HEK293 (cell line): ENCODE measurements around the gene DSCAML1.

Experiments
- CTCF ChIA-PET: fragments of 350-600 bp; formaldehyde crosslinking; extraction: SDS; loops from one replicate; lab custom pipeline; 2021; ENCODE audit warnings: antibody characterized with exemption; lab: Yijun Ruan, JAX
- POLR2A ChIA-PET: fragments of 300-600 bp; formaldehyde crosslinking; extraction: SDS; loops from one replicate; lab custom pipeline; 2020; ENCODE audit warnings: antibody characterized with exemption, inconsistent platforms; lab: Yijun Ruan, JAX
- H3K27ac ChIP-seq: fragments of 200-500 bp; sonication (Bioruptor generic); 2 replicates; pipeline ENCODE4 v1.5.1; 2014; ENCODE audit warnings: low read depth, low read length, control low read depth, inconsistent platforms; ENCODE audit errors: extremely low read depth
- H3K36me3 ChIP-seq, 2 experiments: fragments of 200-500 bp in 1 of 2; sonication (Bioruptor generic) in 1 of 2; 1 replicate in 1 of 2; 2 replicates in 1 of 2; pipeline ENCODE4 v1.5.1; 2014 to 2017; ENCODE audit warnings: inconsistent platforms in 2 of 2, low read length in 2 of 2; ENCODE audit not compliant: control insufficient read depth in 2 of 2, insufficient read depth in 1 of 2
- H3K4me1 ChIP-seq: fragments of 200-500 bp; sonication (Bioruptor generic); 2 replicates; pipeline ENCODE4 v1.5.1; 2014; ENCODE audit warnings: mild to moderate bottlenecking, low read length, inconsistent platforms; ENCODE audit not compliant: control insufficient read depth, insufficient read depth
- H3K4me3 ChIP-seq: 2 replicates; pipeline ENCODE4 v1.5.1; 2011; ENCODE audit warnings: low read depth, mild to moderate bottlenecking, control low read depth, low read length, moderate library complexity
- H3K9me3 ChIP-seq: fragments of 200-500 bp; sonication (Bioruptor generic); 2 replicates; pipeline ENCODE4 v1.5.1; 2014; ENCODE audit warnings: low read depth, low read length, inconsistent platforms; ENCODE audit not compliant: control insufficient read depth, insufficient read depth
- BCL11A ChIP-seq: fragments of 450-650 bp; formaldehyde crosslinking; IDR thresholded peaks from 2 replicates; pipeline ENCODE4 v1.5.1; 2016; ENCODE audit warnings: low read depth, missing biosample characterization, missing genetic modification characterization
- GLIS1 ChIP-seq: fragments of 450-650 bp; formaldehyde crosslinking; IDR thresholded peaks from 2 replicates; pipeline ENCODE4 v1.5.1; 2016; ENCODE audit warnings: missing biosample characterization, missing genetic modification characterization
- GLIS2 ChIP-seq: fragments of 450-650 bp; formaldehyde crosslinking; IDR thresholded peaks from 2 replicates; pipeline ENCODE4 v1.5.1; 2016; ENCODE audit warnings: missing biosample characterization, missing genetic modification characterization
- KLF10 ChIP-seq: fragments of 450-650 bp; IDR thresholded peaks from 2 replicates; pipeline ENCODE4 v1.5.1; 2018; ENCODE audit warnings: missing biosample characterization, mild to moderate bottlenecking, missing genetic modification characterization
- KLF7 ChIP-seq: fragments of 450-650 bp; formaldehyde crosslinking; IDR thresholded peaks from 2 replicates; pipeline ENCODE4 v1.5.1; 2016; ENCODE audit warnings: missing biosample characterization, missing genetic modification characterization, borderline replicate concordance
- KLF8 ChIP-seq: fragments of 450-650 bp; formaldehyde crosslinking; IDR thresholded peaks from 2 replicates; pipeline ENCODE4 v1.5.1; 2016; ENCODE audit warnings: missing biosample characterization, missing genetic modification characterization
- SCRT1 ChIP-seq: fragments of 450-650 bp; formaldehyde crosslinking; IDR thresholded peaks from 2 replicates; pipeline ENCODE4 v1.5.1; 2016; ENCODE audit warnings: missing biosample characterization, missing genetic modification characterization, borderline replicate concordance
- ZNF175 ChIP-seq: fragments of 450-650 bp; formaldehyde crosslinking; IDR thresholded peaks from 2 replicates; pipeline ENCODE4 v1.5.1; 2016; ENCODE audit warnings: missing biosample characterization, missing genetic modification characterization
- ZNF350 ChIP-seq: fragments of 450-650 bp; formaldehyde crosslinking; IDR thresholded peaks from 2 replicates; pipeline ENCODE4 v1.5.0; 2017; ENCODE audit warnings: missing biosample characterization, mild to moderate bottlenecking, missing genetic modification characterization
- ZNF366 ChIP-seq: fragments of 450-650 bp; formaldehyde crosslinking; conservative IDR thresholded peaks from 2 replicates; pipeline ENCODE4 v1.5.1; 2016; ENCODE audit warnings: missing biosample characterization, missing genetic modification characterization
- ZNF404 ChIP-seq: fragments of 450-650 bp; formaldehyde crosslinking; IDR thresholded peaks from 2 replicates; pipeline ENCODE4 v1.5.1; 2017; ENCODE audit warnings: missing biosample characterization, missing genetic modification characterization
- ZNF510 ChIP-seq: fragments of 450-650 bp; formaldehyde crosslinking; IDR thresholded peaks from 2 replicates; pipeline ENCODE4 v1.5.1; 2018; ENCODE audit warnings: mild to moderate bottlenecking, missing genetic modification characterization, missing biosample characterization; ENCODE audit not compliant: insufficient replicate concordance
- ZNF530 ChIP-seq: fragments of 450-650 bp; formaldehyde crosslinking; IDR thresholded peaks from 2 replicates; pipeline ENCODE4 v1.5.1; 2016; ENCODE audit warnings: low read depth, missing biosample characterization, missing genetic modification characterization
- ZNF600 ChIP-seq: fragments of 450-650 bp; formaldehyde crosslinking; IDR thresholded peaks from 2 replicates; pipeline ENCODE4 v1.5.1; 2016; ENCODE audit warnings: missing biosample characterization, missing genetic modification characterization
- ZNF658 ChIP-seq: fragments of 450-650 bp; formaldehyde crosslinking; IDR thresholded peaks from 2 replicates; pipeline ENCODE4; 2016; ENCODE audit warnings: missing biosample characterization, missing genetic modification characterization
- ZSCAN30 ChIP-seq: fragments of 450-650 bp; IDR thresholded peaks from 2 replicates; pipeline ENCODE4 v1.5.1; 2018; ENCODE audit warnings: missing biosample characterization, mild to moderate bottlenecking, missing genetic modification characterization, moderate library complexity
- TF ChIP-seq, protein P1 (sequence below): fragments of 450-650 bp; formaldehyde crosslinking; IDR thresholded peaks from 2 replicates; pipeline ENCODE4 v1.5.1; 2016; ENCODE audit warnings: missing biosample characterization, missing genetic modification characterization
- TF ChIP-seq, protein P2 (sequence below): fragments of 450-650 bp; formaldehyde crosslinking; IDR thresholded peaks from 2 replicates; pipeline ENCODE4 v1.5.1; 2016; ENCODE audit warnings: missing biosample characterization, missing genetic modification characterization
- TF ChIP-seq, protein P3 (sequence below): fragments of 450-650 bp; formaldehyde crosslinking; IDR thresholded peaks from 2 replicates; pipeline ENCODE4 v1.5.1; 2017; ENCODE audit warnings: missing biosample characterization, missing genetic modification characterization
- TF ChIP-seq, protein P4 (sequence below): fragments of 450-650 bp; formaldehyde crosslinking; IDR thresholded peaks from 2 replicates; pipeline ENCODE4 v1.5.1; 2016; ENCODE audit warnings: missing biosample characterization, missing genetic modification characterization
- TF ChIP-seq, protein P5 (sequence below): fragments of 450-650 bp; formaldehyde crosslinking; IDR thresholded peaks from 2 replicates; pipeline ENCODE4 v1.5.1; 2017; ENCODE audit warnings: missing biosample characterization, missing genetic modification characterization
- TF ChIP-seq, protein P6 (sequence below): fragments of 450-650 bp; IDR thresholded peaks from 2 replicates; pipeline ENCODE4 v1.5.1; 2018; ENCODE audit warnings: missing biosample characterization, mild to moderate bottlenecking, missing genetic modification characterization

Gene DSCAML1

DNA sequence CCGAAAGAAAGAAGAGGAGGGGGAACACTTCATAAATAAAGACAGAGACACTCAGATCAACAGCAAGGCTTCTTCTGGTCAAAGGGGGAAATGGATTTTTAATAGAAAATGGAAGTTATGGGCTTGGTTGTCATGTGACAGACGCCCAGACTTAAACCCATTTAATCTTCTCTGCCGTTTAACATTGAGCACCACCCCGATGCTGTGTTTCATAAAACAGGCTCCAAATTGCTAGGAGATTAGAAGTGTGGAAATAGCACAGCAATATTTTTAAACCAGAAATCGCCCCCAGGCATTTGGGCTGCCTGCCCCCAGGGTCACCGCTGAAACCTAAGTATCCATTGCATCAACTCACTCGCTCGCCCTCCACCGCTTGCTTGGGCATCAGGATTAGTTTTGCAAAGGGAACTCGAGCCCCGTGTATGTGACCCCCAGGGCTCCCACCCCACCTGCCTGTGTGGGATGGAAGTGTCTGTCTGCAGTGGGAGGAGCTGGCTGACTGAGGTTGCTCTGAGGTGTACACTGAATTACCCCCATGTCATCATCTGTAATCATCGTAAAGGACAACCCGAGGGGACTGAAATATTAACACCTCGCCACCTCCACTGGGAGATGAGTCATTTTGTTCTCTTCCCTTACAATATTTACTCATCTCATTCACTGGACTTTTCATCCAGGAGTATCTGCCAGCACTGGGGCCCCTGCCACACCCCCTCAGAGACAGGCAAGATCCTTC, 10.7 kb downstream of the DSCAML1 start (continued):
- TF ChIP-seq, protein P1, sequence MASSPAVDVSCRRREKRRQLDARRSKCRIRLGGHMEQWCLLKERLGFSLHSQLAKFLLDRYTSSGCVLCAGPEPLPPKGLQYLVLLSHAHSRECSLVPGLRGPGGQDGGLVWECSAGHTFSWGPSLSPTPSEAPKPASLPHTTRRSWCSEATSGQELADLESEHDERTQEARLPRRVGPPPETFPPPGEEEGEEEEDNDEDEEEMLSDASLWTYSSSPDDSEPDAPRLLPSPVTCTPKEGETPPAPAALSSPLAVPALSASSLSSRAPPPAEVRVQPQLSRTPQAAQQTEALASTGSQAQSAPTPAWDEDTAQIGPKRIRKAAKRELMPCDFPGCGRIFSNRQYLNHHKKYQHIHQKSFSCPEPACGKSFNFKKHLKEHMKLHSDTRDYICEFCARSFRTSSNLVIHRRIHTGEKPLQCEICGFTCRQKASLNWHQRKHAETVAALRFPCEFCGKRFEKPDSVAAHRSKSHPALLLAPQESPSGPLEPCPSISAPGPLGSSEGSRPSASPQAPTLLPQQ (tag by site-specific recombination), result 0 out of 2 replicates have a peak, but pooled peaks have one; percentile 16
- TF ChIP-seq ZNF600 (tag by site-specific recombination) (0 out of 2 replicates have a peak, but pooled peaks have one; percentile 36), BCL11A (tag by site-specific recombination) (no peak), GLIS2 (tag by site-specific recombination) (peak; percentile 38; the same call in 1 of the 2 replicates), ZNF658 (tag by site-specific recombination) (no peak), KLF7 (tag by site-specific recombination) (no peak), ZNF366 (tag by site-specific recombination) (no peak), ZNF350 (tag by site-specific recombination) (no peak), KLF10 (tag by site-specific recombination) (0 out of 2 replicates have a peak, but pooled peaks have one; percentile 30), GLIS1 (tag by site-specific recombination) (peak; percentile 92)
- TF ChIP-seq, protein P2, sequence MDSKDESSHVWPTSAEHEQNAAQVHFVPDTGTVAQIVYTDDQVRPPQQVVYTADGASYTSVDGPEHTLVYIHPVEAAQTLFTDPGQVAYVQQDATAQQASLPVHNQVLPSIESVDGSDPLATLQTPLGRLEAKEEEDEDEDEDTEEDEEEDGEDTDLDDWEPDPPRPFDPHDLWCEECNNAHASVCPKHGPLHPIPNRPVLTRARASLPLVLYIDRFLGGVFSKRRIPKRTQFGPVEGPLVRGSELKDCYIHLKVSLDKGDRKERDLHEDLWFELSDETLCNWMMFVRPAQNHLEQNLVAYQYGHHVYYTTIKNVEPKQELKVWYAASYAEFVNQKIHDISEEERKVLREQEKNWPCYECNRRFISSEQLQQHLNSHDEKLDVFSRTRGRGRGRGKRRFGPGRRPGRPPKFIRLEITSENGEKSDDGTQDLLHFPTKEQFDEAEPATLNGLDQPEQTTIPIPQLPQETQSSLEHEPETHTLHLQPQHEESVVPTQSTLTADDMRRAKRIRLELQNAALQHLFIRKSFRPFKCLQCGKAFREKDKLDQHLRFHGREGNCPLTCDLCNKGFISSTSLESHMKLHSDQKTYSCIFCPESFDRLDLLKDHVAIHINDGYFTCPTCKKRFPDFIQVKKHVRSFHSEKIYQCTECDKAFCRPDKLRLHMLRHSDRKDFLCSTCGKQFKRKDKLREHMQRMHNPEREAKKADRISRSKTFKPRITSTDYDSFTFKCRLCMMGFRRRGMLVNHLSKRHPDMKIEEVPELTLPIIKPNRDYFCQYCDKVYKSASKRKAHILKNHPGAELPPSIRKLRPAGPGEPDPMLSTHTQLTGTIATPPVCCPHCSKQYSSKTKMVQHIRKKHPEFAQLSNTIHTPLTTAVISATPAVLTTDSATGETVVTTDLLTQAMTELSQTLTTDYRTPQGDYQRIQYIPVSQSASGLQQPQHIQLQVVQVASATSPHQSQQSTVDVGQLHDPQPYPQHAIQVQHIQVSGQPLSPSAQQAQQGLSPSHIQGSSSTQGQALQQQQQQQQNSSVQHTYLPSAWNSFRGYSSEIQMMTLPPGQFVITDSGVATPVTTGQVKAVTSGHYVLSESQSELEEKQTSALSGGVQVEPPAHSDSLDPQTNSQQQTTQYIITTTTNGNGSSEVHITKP (tag by site-specific recombination), result peak; percentile 95
- TF ChIP-seq, protein P3, sequence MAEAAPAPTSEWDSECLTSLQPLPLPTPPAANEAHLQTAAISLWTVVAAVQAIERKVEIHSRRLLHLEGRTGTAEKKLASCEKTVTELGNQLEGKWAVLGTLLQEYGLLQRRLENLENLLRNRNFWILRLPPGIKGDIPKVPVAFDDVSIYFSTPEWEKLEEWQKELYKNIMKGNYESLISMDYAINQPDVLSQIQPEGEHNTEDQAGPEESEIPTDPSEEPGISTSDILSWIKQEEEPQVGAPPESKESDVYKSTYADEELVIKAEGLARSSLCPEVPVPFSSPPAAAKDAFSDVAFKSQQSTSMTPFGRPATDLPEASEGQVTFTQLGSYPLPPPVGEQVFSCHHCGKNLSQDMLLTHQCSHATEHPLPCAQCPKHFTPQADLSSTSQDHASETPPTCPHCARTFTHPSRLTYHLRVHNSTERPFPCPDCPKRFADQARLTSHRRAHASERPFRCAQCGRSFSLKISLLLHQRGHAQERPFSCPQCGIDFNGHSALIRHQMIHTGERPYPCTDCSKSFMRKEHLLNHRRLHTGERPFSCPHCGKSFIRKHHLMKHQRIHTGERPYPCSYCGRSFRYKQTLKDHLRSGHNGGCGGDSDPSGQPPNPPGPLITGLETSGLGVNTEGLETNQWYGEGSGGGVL (tag by site-specific recombination), result peak; percentile 67
- TF ChIP-seq, protein P4, sequence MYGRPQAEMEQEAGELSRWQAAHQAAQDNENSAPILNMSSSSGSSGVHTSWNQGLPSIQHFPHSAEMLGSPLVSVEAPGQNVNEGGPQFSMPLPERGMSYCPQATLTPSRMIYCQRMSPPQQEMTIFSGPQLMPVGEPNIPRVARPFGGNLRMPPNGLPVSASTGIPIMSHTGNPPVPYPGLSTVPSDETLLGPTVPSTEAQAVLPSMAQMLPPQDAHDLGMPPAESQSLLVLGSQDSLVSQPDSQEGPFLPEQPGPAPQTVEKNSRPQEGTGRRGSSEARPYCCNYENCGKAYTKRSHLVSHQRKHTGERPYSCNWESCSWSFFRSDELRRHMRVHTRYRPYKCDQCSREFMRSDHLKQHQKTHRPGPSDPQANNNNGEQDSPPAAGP (tag by site-specific recombination), result 0 out of 2 replicates have a peak, but pooled peaks have one; percentile 41

DNA sequence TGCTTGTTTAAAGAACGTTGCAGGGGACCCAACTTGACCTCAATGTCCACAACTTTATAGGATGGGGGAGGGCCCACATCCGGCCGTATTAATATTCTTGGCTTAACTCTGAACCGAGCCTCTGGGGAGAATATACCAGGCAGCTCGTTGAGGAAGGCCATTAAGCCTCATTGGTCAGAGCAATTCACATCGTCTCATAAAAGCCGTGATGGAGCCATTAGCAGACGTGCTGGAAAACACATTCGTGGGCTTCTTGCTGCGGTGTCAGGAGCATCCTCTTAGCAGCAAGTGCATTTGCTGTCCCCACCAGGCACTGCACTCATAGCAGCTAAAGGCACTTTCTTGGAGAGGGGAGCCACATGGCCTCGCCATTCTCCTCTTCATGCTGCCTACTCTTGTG, 14.9 kb downstream of the DSCAML1 start:
- no peaks in the 10 kb centered on the region for H3K4me1 ChIP-seq
- ChIA-PET POLR2A (no interaction called here), CTCF (no interaction called here)
- H3K9me3 ChIP-seq, result no peaks in the 10 kb centered on the region
- H3K27ac ChIP-seq, result no peak overlapping the region
- H3K4me3 ChIP-seq, result no peak overlapping the region
- H3K36me3 ChIP-seq, result no peaks in the 10 kb centered on the region
- TF ChIP-seq ZNF175 (tag by site-specific recombination) (no peak), ZNF404 (no peak), SCRT1 (tag by site-specific recombination) (no peak), KLF8 (tag by site-specific recombination) (no peak), ZNF530 (tag by site-specific recombination) (no peak), ZNF510 (tag by site-specific recombination) (no peak), ZSCAN30 (no peak)
- TF ChIP-seq, protein P5, sequence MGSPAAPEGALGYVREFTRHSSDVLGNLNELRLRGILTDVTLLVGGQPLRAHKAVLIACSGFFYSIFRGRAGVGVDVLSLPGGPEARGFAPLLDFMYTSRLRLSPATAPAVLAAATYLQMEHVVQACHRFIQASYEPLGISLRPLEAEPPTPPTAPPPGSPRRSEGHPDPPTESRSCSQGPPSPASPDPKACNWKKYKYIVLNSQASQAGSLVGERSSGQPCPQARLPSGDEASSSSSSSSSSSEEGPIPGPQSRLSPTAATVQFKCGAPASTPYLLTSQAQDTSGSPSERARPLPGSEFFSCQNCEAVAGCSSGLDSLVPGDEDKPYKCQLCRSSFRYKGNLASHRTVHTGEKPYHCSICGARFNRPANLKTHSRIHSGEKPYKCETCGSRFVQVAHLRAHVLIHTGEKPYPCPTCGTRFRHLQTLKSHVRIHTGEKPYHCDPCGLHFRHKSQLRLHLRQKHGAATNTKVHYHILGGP, result no peak
- TF ChIP-seq, protein P6, sequence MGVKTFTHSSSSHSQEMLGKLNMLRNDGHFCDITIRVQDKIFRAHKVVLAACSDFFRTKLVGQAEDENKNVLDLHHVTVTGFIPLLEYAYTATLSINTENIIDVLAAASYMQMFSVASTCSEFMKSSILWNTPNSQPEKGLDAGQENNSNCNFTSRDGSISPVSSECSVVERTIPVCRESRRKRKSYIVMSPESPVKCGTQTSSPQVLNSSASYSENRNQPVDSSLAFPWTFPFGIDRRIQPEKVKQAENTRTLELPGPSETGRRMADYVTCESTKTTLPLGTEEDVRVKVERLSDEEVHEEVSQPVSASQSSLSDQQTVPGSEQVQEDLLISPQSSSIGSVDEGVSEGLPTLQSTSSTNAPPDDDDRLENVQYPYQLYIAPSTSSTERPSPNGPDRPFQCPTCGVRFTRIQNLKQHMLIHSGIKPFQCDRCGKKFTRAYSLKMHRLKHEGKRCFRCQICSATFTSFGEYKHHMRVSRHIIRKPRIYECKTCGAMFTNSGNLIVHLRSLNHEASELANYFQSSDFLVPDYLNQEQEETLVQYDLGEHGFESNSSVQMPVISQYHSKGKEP, result no peak
